Pons (tissue), 1 donor: ENCODE results near the gene EDN2.

Experiments used
- DNase-seq: peaks from one replicate; pipeline ENCODE4 v3.0.0-alpha.2; 2016; ENCODE audit warnings: low spot score

Gene EDN2

GRCh38 chr1:41484402-41485241, at the start of gene EDN2:
EDN2 (minus strand) TSS chr1:41484683; CDS start chr1:41484601, 82 bp downstream.
- DNase-seq, result no peak

DNA sequence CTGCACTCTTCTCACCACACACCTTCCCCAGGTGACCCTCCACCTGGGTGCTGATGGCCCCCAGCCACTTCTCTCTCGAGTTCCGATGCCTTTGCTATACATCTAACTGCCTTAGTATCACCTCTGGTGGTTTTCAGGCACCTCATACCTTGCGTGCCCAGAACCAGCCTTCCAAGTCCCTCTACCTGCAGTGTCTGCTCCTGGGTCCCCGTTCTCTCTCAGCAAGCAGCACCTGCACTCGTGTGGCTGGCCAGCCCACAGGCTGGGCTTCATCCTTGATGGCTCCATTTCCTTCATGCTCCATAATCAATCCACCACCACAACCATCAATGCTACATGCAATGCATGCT, 49.2 kb upstream of the EDN2 start:
- DNase-seq, result no peak

GRCh38 chr1:41533016-41533730, 48.7 kb upstream of the EDN2 start:
- no peak for DNase-seq

GRCh38 chr1:41532206-41532975, 47.9 kb upstream of the EDN2 start:
- DNase-seq, result no peak

- no peak for DNase-seq
These were observed 45.9 kb upstream of the EDN2 start for GRCh38 chr1:41530411-41530810.

DNA sequence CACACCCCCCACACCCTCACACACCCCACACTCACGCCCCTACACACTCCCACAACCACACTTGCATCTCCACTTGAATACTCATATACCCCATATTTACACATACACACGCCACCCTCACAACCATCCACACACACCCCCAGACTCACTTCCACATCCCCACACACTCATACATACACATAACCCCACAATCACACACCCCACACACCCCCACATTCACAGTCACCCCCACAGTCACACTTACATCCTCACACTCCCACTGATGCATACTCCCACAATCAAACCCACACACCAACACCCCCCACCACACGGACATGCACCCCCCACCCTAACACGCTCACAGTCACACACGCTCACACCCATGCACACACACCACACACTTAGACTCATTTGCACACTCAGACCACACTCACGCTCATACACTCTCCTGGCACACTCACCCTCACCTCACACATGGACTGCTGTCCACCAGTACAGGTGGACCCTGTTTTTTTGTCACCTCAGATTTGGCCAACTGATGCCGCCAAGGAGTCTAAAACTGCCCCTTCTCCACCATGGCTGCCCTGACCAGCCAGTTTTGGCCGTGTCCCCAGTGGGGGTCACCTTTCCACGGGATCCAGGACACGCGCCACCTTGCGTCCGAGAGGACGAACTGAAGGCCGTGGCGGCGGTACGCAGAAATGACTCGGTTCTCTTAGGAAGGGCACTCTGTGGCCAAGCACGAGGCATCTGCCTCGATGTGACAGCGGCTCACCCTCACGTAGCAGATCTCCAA, 45.3 kb upstream of the EDN2 start:
- no peak for DNase-seq

DNA sequence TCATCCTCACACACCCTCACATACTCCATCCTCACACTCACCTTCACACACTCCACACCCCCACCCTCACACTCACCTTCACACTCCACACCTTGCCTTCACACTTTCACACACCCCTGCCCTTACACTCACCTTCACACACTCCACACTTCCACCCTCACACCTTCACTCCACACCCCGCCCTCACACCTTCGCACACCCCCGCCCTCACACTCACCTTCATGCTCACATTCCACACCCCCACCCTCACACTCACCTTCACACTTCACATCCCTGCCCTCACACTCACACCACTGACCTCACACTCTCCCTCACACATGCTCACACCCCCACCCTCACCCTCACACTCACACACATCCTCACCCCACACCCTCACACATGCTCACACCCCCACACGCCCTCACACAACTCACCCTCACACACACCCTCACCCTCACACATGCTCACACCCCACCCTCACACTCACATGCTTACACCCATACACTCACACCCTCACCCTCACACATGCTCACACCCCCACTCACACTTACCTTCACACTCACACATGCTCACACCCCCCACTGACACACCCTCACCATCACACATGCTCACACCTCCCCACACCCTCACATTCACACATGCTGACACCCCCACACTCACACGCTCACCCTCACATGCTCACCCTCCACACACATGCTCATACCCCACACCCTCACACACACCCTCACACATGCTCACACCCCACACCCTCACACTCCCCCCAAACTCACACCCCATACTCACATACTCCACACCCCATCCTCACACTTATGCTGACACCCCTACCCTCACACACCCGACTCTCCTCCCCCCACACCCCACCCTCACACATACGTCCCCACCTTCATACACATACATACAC, 44.5 kb upstream of the EDN2 start:
- DNase-seq, result no peak

GRCh38 chr1:41528106-41528505, 43.6 kb upstream of the EDN2 start:
- DNase-seq, result no peak

DNA sequence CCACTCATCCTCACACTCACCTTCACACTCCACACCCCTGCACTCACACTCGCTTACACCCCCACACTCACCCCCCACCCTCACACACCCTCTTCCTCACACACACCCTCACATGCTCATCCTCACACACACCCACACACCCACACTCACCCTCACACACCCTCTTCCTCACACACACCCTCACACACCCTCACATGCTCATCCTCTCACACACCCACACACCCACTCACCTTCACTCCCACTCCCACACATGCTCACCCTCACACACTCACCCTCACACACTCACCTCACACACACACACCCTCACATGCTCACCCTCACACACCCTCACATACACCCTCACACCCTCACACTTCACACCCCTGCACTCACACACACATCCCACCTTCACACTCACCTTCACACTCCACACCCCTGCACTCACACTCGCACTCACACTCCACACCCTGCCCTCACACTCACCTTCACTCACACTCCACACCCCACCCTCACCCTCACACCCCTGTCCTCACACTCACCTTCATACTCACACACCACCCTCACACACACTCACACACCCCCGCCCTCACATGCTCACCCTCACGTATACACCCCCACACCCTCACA, 42.6 kb upstream of the EDN2 start:
- DNase-seq, result no peak

DNA sequence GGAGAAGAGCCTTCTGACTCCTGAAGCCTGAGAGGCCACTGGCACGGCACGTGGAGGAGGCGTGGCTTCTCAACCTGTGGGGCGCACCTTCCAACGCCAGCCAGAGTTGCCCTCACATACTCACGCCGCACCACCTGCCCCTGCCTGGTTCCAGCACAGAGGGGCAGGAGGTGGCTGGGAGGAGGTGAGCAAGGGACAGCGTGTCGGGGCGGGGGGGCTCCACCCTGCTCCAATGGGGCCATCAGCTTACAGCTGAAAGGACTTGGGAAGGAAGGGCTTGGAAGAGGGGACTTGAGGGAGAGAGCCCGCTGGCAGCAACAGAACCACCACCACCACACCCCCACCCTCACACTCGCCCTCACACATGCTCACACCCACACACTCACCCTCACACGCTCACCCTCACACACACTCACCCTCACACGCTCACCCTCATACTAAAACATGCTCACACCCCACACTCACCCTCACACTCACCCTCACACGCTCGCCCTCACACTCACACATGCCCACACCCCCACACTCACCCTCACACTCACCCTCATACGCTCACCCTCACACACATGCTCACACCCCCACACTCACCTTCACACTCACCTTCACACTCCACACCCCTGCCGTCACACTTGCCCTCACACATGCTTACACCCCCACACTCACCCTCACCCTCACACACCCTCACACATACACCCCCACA, 41.6 kb upstream of the EDN2 start:
- no peak for DNase-seq

GRCh38 chr1:41524676-41525675, 40.5 kb upstream of the EDN2 start:
- DNase-seq, result no peak

DNA sequence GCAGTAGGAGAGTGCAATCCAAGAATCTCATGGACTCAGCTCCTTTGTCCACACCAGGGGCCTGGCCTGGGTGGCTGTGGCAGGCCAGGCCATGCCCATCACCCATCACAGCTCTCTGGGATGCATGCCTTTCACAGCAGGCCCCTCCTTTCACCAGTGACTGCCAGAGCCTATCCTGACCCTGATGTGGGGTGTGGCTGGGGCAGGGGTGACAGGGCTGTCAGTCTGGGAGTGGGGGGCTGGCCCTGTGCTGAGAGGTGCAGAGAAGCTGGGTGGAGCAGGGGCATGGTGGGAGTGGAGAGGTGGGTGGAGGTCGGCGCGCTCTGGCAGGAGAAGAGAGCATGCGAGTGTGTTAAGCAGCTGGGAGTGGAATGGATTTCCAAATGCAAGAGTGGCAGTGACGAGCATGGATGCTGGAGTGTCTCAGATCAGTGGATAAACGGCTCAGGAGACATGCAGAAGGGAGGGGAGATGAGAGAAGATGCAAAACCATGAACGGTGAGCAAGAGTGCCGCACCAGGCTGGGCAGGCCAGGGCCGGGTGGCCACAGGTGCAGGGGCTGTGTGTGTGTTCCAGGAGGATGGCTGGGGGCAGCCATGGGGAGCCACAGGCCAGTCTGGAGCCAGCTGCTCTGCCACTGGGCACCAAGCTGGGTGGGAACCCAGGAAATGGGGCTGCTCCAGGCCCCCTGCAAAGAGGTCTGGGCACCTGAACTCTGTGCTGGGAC, 39.6 kb upstream of the EDN2 start:
- no peak for DNase-seq

GRCh38 chr1:41523071-41523470, 38.6 kb upstream of the EDN2 start:
- DNase-seq, result no peak

DNA sequence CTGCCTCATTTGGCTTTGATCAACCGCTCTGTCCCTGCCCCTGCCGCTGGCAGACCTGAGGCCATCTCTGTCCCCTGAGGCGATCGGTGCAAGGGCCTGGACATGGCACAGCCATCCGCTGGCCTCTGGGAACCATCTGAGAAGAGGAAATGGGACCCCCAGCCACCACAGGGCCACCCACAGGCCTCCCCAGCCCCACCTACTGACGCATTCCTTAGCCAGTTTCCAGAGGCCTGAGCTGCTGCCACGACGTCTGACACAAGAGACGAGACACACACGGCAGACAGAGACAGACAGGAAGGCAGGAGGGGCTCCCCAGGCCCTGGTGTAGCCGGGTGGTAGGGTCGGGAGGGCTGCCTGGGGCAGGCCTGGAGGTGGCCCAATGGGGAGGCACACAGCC, 37.3 kb upstream of the EDN2 start:
- no peak for DNase-seq

DNA sequence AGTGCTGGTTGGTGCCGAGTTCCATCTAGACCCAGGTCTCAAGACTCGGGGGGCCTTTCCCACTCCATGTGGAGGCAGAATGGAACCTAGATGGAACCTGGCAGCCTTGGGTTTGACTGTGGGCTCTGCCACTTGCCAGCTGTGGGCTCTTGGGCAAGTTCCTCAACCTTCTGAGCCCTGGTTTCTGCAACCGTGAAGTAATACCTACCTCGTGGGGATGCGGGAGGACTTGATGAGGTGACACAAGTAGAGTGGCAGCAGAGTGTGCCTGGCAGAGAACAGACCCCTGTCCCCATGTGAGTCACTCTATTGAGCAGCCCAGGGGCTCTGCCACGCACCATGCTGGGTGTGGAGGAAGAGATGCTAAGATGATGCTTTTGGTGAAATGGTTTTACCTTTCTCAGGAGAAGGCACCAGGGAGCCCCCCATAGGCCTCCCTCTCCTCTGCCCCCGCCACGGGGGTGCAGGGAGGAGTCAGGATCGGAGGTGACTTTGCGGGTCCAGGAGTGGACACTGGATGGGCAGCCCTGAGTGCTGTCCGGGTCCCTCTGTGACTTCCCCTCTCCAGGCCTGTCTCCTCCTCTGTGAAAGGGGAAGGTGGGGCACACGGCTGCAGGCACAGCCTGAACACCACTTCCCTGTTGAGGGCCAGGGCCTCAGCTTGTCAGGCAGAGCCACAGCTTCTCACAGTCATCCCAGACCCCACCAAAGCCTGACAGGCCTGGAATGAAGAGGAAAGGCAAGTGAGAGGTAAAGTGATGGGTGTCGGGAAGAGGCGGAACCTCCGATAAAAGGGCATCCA, 36.7 kb upstream of the EDN2 start:
- DNase-seq, result no peak

- DNase-seq, result no peak
These were observed 35.2 kb upstream of the EDN2 start for GRCh38 chr1:41519667-41520066.

DNA sequence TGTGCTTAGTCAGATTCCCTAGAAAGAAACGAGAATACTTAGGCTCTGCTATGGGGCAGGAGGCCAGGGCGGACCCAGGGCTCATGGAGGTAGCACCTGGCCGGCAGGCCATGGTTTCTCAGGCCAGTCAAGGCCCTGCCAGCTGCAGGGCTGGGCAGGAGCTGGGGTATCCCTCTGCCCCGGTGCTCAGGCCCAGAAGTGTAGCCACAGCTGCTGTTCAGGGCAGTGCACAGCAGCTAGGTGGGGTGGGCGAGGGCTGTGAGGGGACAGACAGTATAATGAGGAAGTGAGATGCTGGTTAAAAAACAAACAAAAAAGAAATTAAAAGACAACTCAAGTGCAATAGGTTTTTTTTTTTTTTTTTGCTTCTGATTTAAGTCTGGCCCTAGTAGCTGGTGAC, 34.0 kb upstream of the EDN2 start:
- DNase-seq, result no peak
